Activated naive CD8-positive, alpha-beta T cell treated with anti-CD3 and anti-CD28 coated beads, Interleukin-2, amount 10 ng/mL, durations not matched to agents 7 days and 5 days (primary cell): ENCODE results near the gene ZNF81. TPM values are rescaled to one million over a fixed set of nuclear protein-coding genes. Genes with fewer than 3 reads are reported as not detected.
"Not testable (repeated sequence)": the region's sequence is repeated elsewhere in the genome, so short reads cannot be mapped to it uniquely, and the experiment has no call there.

Experiments used
- ATAC-seq: fragments of 150-1000 bp; cut with Tn5 transposase; one replicate; pipeline ENCODE4 v1.10.0; 2021; ENCODE audit warnings: low read depth, moderate library complexity
- POLR2A ChIA-PET: fragments of 350-600 bp; sonication (Branson Sonifier 250); formaldehyde crosslinking; loops from one replicate; lab custom pipeline; 2021; ENCODE audit warnings: antibody characterized with exemption; lab: Charles Lee
- DNase-seq: peaks from one replicate; pipeline ENCODE4 v3.0.0; 2021
- H3K27ac Mint-ChIP-seq: one replicate; pipeline ENCODE4 v1.8.0; 2022; ENCODE audit warnings: mild to moderate bottlenecking, mixed read lengths
- H3K27me3 Mint-ChIP-seq: one replicate; pipeline ENCODE4 v1.8.0; 2022; ENCODE audit warnings: mild to moderate bottlenecking, moderate library complexity, mixed read lengths
- H3K36me3 Mint-ChIP-seq: one replicate; pipeline ENCODE4 v1.8.0; 2021; ENCODE audit warnings: mild to moderate bottlenecking, mixed read lengths
- H3K4me1 Mint-ChIP-seq: one replicate; pipeline ENCODE4 v1.8.0; 2021; ENCODE audit warnings: mixed read lengths
- H3K4me3 Mint-ChIP-seq: one replicate; pipeline ENCODE4 v1.8.0; 2022; ENCODE audit warnings: mild to moderate bottlenecking, moderate library complexity, mixed read lengths
- H3K9me3 Mint-ChIP-seq: one replicate; pipeline ENCODE4 v1.8.0; 2021; ENCODE audit warnings: mixed read lengths
- total RNA-seq, 2 experiments: library from RNA; stranded (reverse); gene quantifications; one replicate each; pipeline ENCODE4 v1.2.3, GENCODE V29; 2021

The ZNF81 gene
- total RNA-seq, 2 experiments from 2014 or later: 9.1 to 14.3 TPM

- H3K27me3 Mint-ChIP-seq, H3K4me1 Mint-ChIP-seq, ATAC-seq, H3K4me3 Mint-ChIP-seq, DNase-seq, POLR2A ChIA-PET, H3K27ac Mint-ChIP-seq: not testable (repeated sequence)
- H3K36me3 Mint-ChIP-seq: peaks cover 14% of the 10 kb centered on the region
- peaks cover 20% of the 10 kb centered on the region for H3K9me3 Mint-ChIP-seq
These were observed 128.8 kb downstream of the ZNF81 start for GRCh38 chrX:47965526-47965925.

Other genes starting within 250 kb of the ZNF81 start
- under 1 TPM; 0.37 to 1.00 TPM for gene SYN1, start 217.0 kb upstream of the ZNF81 start, total RNA-seq
- 10 to 100 TPM; 14.1 to 14.6 TPM for gene CFP, start 207.0 kb upstream of the ZNF81 start, total RNA-seq
- gene ELK1, start 186.3 kb upstream of the ZNF81 start, total RNA-seq: 10 to 100 TPM; 53.5 to 54.5 TPM
- gene UXT, start 177.7 kb upstream of the ZNF81 start, total RNA-seq: 100 to 1,000 TPM; 152 TPM
- 10 to 100 TPM; 12.2 to 12.3 TPM for gene ZNF182, start 167.1 kb downstream of the ZNF81 start, total RNA-seq
- not detected for gene SPACA5, start 170.1 kb downstream of the ZNF81 start, total RNA-seq
- gene ZNF630, start 234.7 kb downstream of the ZNF81 start, total RNA-seq: 1 to 10 TPM; 3.7 to 3.8 TPM